T-helper 2 cell treated with Interferon-gamma antibody and Interleukin-4, amounts not matched to agents 100 ng/mL and 5 ng/mL, for 36 hours (primary cell): ENCODE data around the gene ITGAD. TPM values are rescaled to one million over a fixed set of nuclear protein-coding genes. Genes with fewer than 3 reads are reported as not detected.
"Not testable (repeated sequence)": the region's sequence is repeated elsewhere in the genome, so short reads cannot be mapped to it uniquely, and the experiment has no call there.

Experiments used
- intact Hi-C: fragments of 100-400 bp; cut with micrococcal nuclease; formaldehyde crosslinking; loops from one replicate; pipeline ENCODE4 v1.15.1; 2023
- total RNA-seq: library from RNA; stranded (reverse); gene quantifications from 2 replicates; pipeline ENCODE4 v1.2.3, GENCODE V29; 2022

Gene ITGAD
- total RNA-seq, 1 donor from 2014 or later, result 0.27 TPM

GRCh38 chr16:31402687-31403086, 9.6 kb downstream of the ITGAD start:
- intact Hi-C loops, result no loop called here

GRCh38 chr16:31403590-31404352, 10.6 kb downstream of the ITGAD start:
- intact Hi-C loops, result no loop called here

- intact Hi-C loops, result no loop called here
Measured at GRCh38 chr16:31404353-31405064, 11.4 kb downstream of the ITGAD start.

- intact Hi-C loops, result no loop called here
Measured at GRCh38 chr16:31407406-31407805, 14.3 kb downstream of the ITGAD start.

GRCh38 chr16:31409433-31409832, 16.3 kb downstream of the ITGAD start:
- intact Hi-C loops, result no loop called here

GRCh38 chr16:31410082-31410481, 16.9 kb downstream of the ITGAD start:
- intact Hi-C loops, result no loop called here

- intact Hi-C loops, result no loop called here
Measured at GRCh38 chr16:31411024-31411844, 18.1 kb downstream of the ITGAD start.

- intact Hi-C loops, result no loop called here
Measured at GRCh38 chr16:31412750-31413149, 19.6 kb downstream of the ITGAD start.

- intact Hi-C loops, result no loop called here
Measured at GRCh38 chr16:31413381-31413780, 20.2 kb downstream of the ITGAD start.

GRCh38 chr16:31413943-31414342, 20.8 kb downstream of the ITGAD start:
- intact Hi-C loops, result no loop called here

GRCh38 chr16:31414706-31415105, 21.6 kb downstream of the ITGAD start:
- intact Hi-C loops, result no loop called here

GRCh38 chr16:31416371-31416770, 23.2 kb downstream of the ITGAD start:
- intact Hi-C loops, result no loop called here

GRCh38 chr16:31417036-31417435, 23.9 kb downstream of the ITGAD start:
- intact Hi-C loops, result not testable (repeated sequence)

GRCh38 chr16:31417916-31418315, 24.8 kb downstream of the ITGAD start:
- intact Hi-C loops, result no loop called here

- intact Hi-C loops, result loop anchor here (2.0 kb wide), 1 partner anchor 65 kb away; the partner anchor contains the start of gene ITGAX
Measured at GRCh38 chr16:31420037-31420436, 26.9 kb downstream of the ITGAD start.

GRCh38 chr16:31421587-31421986, 28.5 kb downstream of the ITGAD start:
- intact Hi-C loops, result loop anchor here (2.0 kb wide), 1 partner anchor 67 kb away; the partner anchor contains the start of gene ITGAX

GRCh38 chr16:31423241-31423640, 30.1 kb downstream of the ITGAD start:
- intact Hi-C loops, result no loop called here

GRCh38 chr16:31423801-31424200, 30.7 kb downstream of the ITGAD start:
- intact Hi-C loops, result no loop called here

GRCh38 chr16:31427441-31428278, 34.5 kb downstream of the ITGAD start:
- intact Hi-C loops, result no loop called here

- intact Hi-C loops, result no loop called here
Measured at GRCh38 chr16:31428279-31428597, 35.1 kb downstream of the ITGAD start, which contains the start of gene COX6A2. COX6A2 (minus strand) TSS chr16:31428360; CDS start chr16:31428325, 35 bp downstream.
